Panc1 (cell line): ENCODE results near the gene SLC38A9. TPM values are rescaled to one million over a fixed set of nuclear protein-coding genes. Genes with fewer than 3 reads are reported as not detected.

Experiments
- ATAC-seq: fragments of 200-7000 bp; cut with Tn5 transposase; 2 replicates; pipeline ENCODE4 v1.9.1; 2020; ENCODE audit warnings: mild to moderate bottlenecking, moderate library complexity
- BruUV-seq: library from RNA; stranded (reverse); fragments of 400-500 nt; replicated peaks from 2 replicates; lab custom pipeline; 2021; lab: Mats Ljungman, UMichigan
- CTCF ChIA-PET: fragments of 300-600 bp; sonication (Branson Sonifier 250); formaldehyde crosslinking; loops from one replicate; lab custom pipeline; 2022; ENCODE audit warnings: antibody characterized with exemption; lab: Charles Lee
- POLR2A ChIA-PET: fragments of 300-600 bp; sonication (Branson Sonifier 250); formaldehyde crosslinking; loops from one replicate; lab custom pipeline; 2022; ENCODE audit warnings: antibody characterized with exemption; lab: Charles Lee
- DNase-seq: peaks from one replicate; pipeline ENCODE4 v3.0.0-alpha.2; 2010; ENCODE audit warnings: low read depth, low spot score
- H3K27ac ChIP-seq: 2 replicates; pipeline ENCODE4 v1.5.1; 2011; ENCODE audit warnings: mild to moderate bottlenecking, low read length, inconsistent platforms
- H3K27me3 ChIP-seq: fragments of 200-500 bp; sonication (Bioruptor generic); 2 replicates; pipeline ENCODE4 v1.6.0; 2014; ENCODE audit warnings: low read length, inconsistent platforms; ENCODE audit not compliant: control insufficient read depth, insufficient read depth
- H3K36me3 ChIP-seq: fragments of 200-500 bp; sonication (Bioruptor generic); 2 replicates; pipeline ENCODE4 v1.5.1; 2014; ENCODE audit warnings: inconsistent platforms, mild to moderate bottlenecking, low read length, moderate library complexity; ENCODE audit not compliant: control insufficient read depth, insufficient read depth
- H3K4me1 ChIP-seq: 2 replicates; pipeline ENCODE4 v1.5.1; 2011; ENCODE audit warnings: inconsistent platforms, mild to moderate bottlenecking, low read length, moderate library complexity; ENCODE audit not compliant: control insufficient read depth, insufficient read depth
- H3K4me3 ChIP-seq, 2 experiments: 2 replicates each; pipeline ENCODE4 v1.5.1; 2011 to 2012; ENCODE audit warnings: low read depth in 2 of 2, low read length in 2 of 2, mild to moderate bottlenecking in 2 of 2, inconsistent platforms in 1 of 2, moderate library complexity in 1 of 2
- H3K9me3 ChIP-seq: fragments of 200-500 bp; sonication (Bioruptor generic); 2 replicates; pipeline ENCODE4 v1.5.1; 2014; ENCODE audit warnings: low read depth, mild to moderate bottlenecking, inconsistent platforms, low read length, moderate library complexity; ENCODE audit not compliant: control insufficient read depth, insufficient read depth
- CTCF ChIP-seq: fragments of 450-650 bp; IDR thresholded peaks from 2 replicates; pipeline ENCODE4 v1.5.1; 2017; ENCODE audit warnings: mild to moderate bottlenecking
- POLR2AphosphoS5 ChIP-seq: IDR thresholded peaks from 2 replicates; pipeline ENCODE4 v1.6.1; 2012; ENCODE audit warnings: mild to moderate bottlenecking, low read depth, low read length, moderate library complexity
- REST ChIP-seq, 2 experiments: IDR thresholded peaks; 2 replicates each; pipeline ENCODE4 v1.6.1; 2011 to 2012; ENCODE audit warnings: low read depth in 2 of 2, control low read depth in 1 of 2, low read length in 1 of 2, mild to moderate bottlenecking in 1 of 2, moderate library complexity in 1 of 2; ENCODE audit not compliant: insufficient read depth in 1 of 2
- SIN3A ChIP-seq: IDR thresholded peaks from 2 replicates; pipeline ENCODE4 v1.6.1; 2012; ENCODE audit warnings: low read depth, mild to moderate bottlenecking, low read length, moderate library complexity, borderline replicate concordance; ENCODE audit not compliant: insufficient read depth
- TCF7L2 ChIP-seq: IDR thresholded peaks from 2 replicates; pipeline ENCODE4 v1.6.1; 2011; ENCODE audit warnings: mild to moderate bottlenecking, low read depth, low read length, inconsistent platforms
- in situ Hi-C: cut with HindIII; loops from 2 replicates; pipeline ENCODE4 v1.10.0; 2016; ENCODE audit warnings: low sequenced_read_pairs, low pct_unique_long_range_greater_than_20kb
- intact Hi-C: fragments of 100-400 bp; cut with micrococcal nuclease; formaldehyde crosslinking; loops from one replicate; pipeline ENCODE4 v1.10.0; 2022; ENCODE audit not compliant: unreplicated experiment
- total RNA-seq: library from RNA; stranded (reverse); gene quantifications from one replicate; pipeline ENCODE4 v1.2.1, GENCODE V29; 2021; ENCODE audit not compliant: unreplicated experiment

The SLC38A9 gene
- total RNA-seq, 1 experiment from 2014 or later: 12.8 TPM

- ChIA-PET POLR2A (no interaction called here), CTCF (no interaction called here)
- Histone ChIP-seq H3K27ac (peak overlapping the region; percentile 23; the same call in 1 of the 2 replicates), H3K4me3 (peak overlapping the region in 1 of 2 experiments; percentile 5; a peak in 1 of 4 replicates), H3K36me3 (no peaks in the 10 kb centered on the region), H3K27me3 (no peaks in the 10 kb centered on the region), H3K4me1 (peaks cover 16% of the 10 kb centered on the region), H3K9me3 (no peaks in the 10 kb centered on the region)
- no peak for TF ChIP-seq CTCF
- TF ChIP-seq TCF7L2: no peak
- no peak for TF ChIP-seq REST (IDR thresholded peaks at IDR 0.05; ENCODE audit: insufficient read depth in 1 of 2, low read depth in 2 of 2, low read length in 1 of 2)
- TF ChIP-seq SIN3A: no peak
- TF ChIP-seq POLR2AphosphoS5: no peak
- DNase-seq: no peak
- no peak for ATAC-seq
- in situ Hi-C loops (no loop called here), intact Hi-C loops (no loop called here)
- BruUV-seq: no TSS peak
Observed at GRCh38 chr5:55600497-55601203, 111.5 kb downstream of the SLC38A9 start.

GRCh38 chr5:55600086-55600485 is 112.0 kb downstream of the SLC38A9 start:
- no peak overlapping the region for H3K4me3 ChIP-seq
- CTCF ChIA-PET: no interaction called here
- peaks cover 16% of the 10 kb centered on the region for H3K4me1 ChIP-seq
- no peak overlapping the region for H3K27ac ChIP-seq
- BruUV-seq: no TSS peak
- POLR2A ChIA-PET: no interaction called here
- in situ Hi-C loops: no loop called here
- no peaks in the 10 kb centered on the region for H3K27me3 ChIP-seq
- H3K9me3 ChIP-seq: no peaks in the 10 kb centered on the region
- no peak for DNase-seq
- ATAC-seq: no peak
- H3K36me3 ChIP-seq: no peaks in the 10 kb centered on the region
- no peak for TF ChIP-seq REST (IDR thresholded peaks at IDR 0.05; ENCODE audit: insufficient read depth in 1 of 2, low read depth in 2 of 2, low read length in 1 of 2)
- no peak for TF ChIP-seq SIN3A
- TF ChIP-seq TCF7L2: no peak
- TF ChIP-seq CTCF: no peak
- no peak for TF ChIP-seq POLR2AphosphoS5
- intact Hi-C loops: no loop called here
